BLaER1 (cell line): ENCODE measurements around the gene AMPD2.

ENCODE experiments used
- H3K27ac ChIP-seq: shearing (Covaris generic); formaldehyde crosslinking; 2 replicates; pipeline ENCODE4 v1.8.1; 2022
- H3K27me3 ChIP-seq: shearing (Covaris generic); formaldehyde crosslinking; 2 replicates; pipeline ENCODE4 v1.8.1; 2022
- H3K36me3 ChIP-seq: shearing (Covaris generic); formaldehyde crosslinking; 2 replicates; pipeline ENCODE4 v1.8.1; 2022
- H3K4me1 ChIP-seq: shearing (Covaris generic); formaldehyde crosslinking; 2 replicates; pipeline ENCODE4 v1.8.1; 2022
- H3K4me2 ChIP-seq: shearing (Covaris generic); formaldehyde crosslinking; 2 replicates; pipeline ENCODE4 v1.8.1; 2022
- H3K4me3 ChIP-seq: shearing (Covaris generic); formaldehyde crosslinking; 2 replicates; pipeline ENCODE4 v1.8.1; 2022
- H3K9ac ChIP-seq: shearing (Covaris generic); formaldehyde crosslinking; 2 replicates; pipeline ENCODE4 v1.8.1; 2022
- H3K9me3 ChIP-seq: shearing (Covaris generic); formaldehyde crosslinking; 2 replicates; pipeline ENCODE4 v1.8.1; 2022
- H4K20me1 ChIP-seq: shearing (Covaris generic); formaldehyde crosslinking; 2 replicates; pipeline ENCODE4 v1.8.1; 2022
- Cebpa-rat ChIP-seq: shearing (Covaris generic); IDR thresholded peaks from 2 replicates; pipeline ENCODE4 v1.8.1; 2022

The AMPD2 gene

DNA sequence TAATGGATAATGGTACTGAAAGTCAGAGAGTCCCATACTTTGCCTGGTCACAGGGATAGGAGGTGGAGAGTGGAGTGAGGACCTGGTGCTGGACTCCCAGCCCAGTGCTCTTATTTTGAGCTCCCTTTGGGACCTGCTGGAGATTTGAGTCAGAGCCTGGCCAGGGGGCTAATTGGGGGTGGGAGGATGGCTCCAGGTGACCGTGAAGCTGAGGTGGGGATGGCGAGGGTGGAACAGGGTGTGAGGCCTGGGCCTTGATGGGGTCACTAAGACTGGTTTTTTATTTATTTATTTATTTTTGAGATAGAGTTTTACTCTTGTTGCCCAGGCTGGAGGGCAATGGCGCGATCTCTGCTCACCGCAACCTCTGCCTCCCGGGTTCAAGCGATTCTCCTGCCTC, 17.8 kb downstream of the AMPD2 start:
- Histone ChIP-seq H3K4me1 (peaks cover 31% of the 10 kb centered on the region), H3K36me3 (0 out of 2 replicates have a peak, but pooled peaks cover 4% of the 10 kb centered on the region), H4K20me1 (no peaks in the 10 kb centered on the region), H3K27me3 (no peaks in the 10 kb centered on the region), H3K4me3 (no peak overlapping the region), H3K9ac (no peak overlapping the region), H3K9me3 (no peaks in the 10 kb centered on the region), H3K4me2 (no peak overlapping the region), H3K27ac (no peak overlapping the region)
- TF ChIP-seq Cebpa-rat = no peak

DNA sequence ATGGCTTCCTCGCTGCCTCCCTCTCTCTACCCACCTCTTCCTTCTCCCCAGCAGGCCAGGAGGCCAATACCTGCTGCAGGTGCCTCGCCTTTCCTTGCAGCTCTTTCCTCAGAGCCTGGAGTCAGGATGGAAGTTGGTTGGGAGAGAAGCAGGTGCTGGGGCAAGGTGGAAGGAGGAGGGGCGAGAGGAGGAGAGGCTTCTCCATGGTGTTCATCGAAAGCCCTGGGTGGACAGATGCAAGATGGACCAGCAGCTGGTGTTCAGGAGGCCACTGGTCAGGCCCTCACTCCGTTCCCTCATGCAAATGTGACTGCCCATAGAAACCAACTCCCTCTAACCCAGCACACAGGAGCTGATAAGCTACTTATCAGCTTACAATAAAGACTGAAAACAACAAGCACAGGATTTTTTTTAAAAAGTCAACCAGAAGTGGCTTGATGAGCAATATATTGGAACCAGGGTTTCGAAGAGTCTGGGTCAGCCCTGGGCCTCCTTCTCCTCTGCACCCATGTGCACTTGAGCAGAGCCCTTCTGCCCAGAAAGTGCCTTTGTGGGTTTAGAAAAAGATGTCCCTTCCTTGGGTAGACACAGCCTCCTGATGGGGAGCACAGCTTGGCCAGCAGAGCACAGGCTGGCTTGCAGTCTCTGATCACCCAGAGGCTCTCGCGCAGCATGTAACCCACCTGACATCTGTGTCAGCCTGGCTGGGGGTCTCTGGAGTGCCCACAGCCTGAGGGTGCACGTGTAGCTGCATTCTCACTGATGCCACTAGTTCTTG, 19.6 kb downstream of the AMPD2 start:
- H3K9ac ChIP-seq = no peak overlapping the region
- H3K4me1 ChIP-seq = peaks cover 41% of the 10 kb centered on the region
- TF ChIP-seq Cebpa-rat = no peak
- no peak overlapping the region for H3K4me2 ChIP-seq
- H3K27ac ChIP-seq = no peak overlapping the region
- no peaks in the 10 kb centered on the region for H4K20me1 ChIP-seq
- no peaks in the 10 kb centered on the region for H3K9me3 ChIP-seq
- H3K4me3 ChIP-seq = no peak overlapping the region
- no peaks in the 10 kb centered on the region for H3K36me3 ChIP-seq
- no peaks in the 10 kb centered on the region for H3K27me3 ChIP-seq

DNA sequence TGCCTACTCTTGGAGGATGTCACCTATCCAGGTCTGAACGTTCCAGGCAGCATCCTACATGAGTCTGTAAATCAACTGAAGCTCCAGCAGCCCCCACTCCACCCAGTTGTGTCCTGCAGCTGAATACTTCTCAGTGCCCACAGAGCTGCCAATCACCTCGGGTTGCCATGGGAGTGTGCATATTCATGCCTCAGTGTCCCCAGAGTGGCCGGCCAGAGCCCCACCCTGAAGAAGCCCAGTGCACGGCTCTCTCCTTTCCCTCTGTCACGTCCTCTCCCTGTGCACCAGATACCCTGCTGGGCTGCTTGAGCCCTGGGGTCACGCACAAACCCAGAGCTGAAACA, 20.2 kb downstream of the AMPD2 start:
- Histone ChIP-seq H3K9ac (no peak overlapping the region), H4K20me1 (no peaks in the 10 kb centered on the region), H3K36me3 (no peaks in the 10 kb centered on the region), H3K9me3 (no peaks in the 10 kb centered on the region), H3K27me3 (no peaks in the 10 kb centered on the region), H3K27ac (no peak overlapping the region), H3K4me2 (no peak overlapping the region), H3K4me3 (no peak overlapping the region), H3K4me1 (peaks cover 36% of the 10 kb centered on the region)
- no peak for TF ChIP-seq Cebpa-rat

DNA sequence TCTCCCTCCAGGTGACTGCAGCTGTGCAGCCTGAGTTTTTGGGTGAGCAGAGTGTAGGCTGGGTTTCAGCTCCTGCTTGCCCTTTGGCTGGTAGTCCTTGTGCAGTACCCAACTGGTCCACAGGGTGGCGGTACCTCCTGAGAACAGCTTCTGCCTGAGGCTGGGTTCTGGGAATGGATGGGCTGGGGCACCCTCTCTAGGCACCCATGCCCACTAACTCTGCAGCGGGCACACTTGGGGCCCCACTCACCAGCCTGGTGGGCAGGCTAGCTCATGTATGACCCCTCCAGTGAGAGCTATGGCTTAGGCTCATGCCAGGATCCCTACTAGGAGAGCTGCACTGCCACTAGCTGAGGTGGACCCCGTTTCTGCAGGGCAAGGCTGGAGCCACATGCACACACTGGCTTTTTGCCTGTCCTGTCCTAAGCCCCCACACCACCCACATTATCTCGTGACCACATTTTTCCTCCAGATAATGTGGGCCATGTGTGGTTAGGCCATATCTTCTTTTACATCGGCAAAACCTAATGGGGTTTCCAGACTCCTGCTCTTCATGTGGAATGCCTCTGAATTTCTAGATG, 20.7 kb downstream of the AMPD2 start:
- H3K27me3 ChIP-seq = no peaks in the 10 kb centered on the region
- H3K4me2 ChIP-seq = no peak overlapping the region
- no peaks in the 10 kb centered on the region for H3K36me3 ChIP-seq
- peaks cover 32% of the 10 kb centered on the region for H3K4me1 ChIP-seq
- no peak for TF ChIP-seq Cebpa-rat
- no peaks in the 10 kb centered on the region for H4K20me1 ChIP-seq
- H3K9ac ChIP-seq = no peak overlapping the region
- H3K27ac ChIP-seq = no peak overlapping the region
- H3K9me3 ChIP-seq = no peaks in the 10 kb centered on the region
- no peak overlapping the region for H3K4me3 ChIP-seq

DNA sequence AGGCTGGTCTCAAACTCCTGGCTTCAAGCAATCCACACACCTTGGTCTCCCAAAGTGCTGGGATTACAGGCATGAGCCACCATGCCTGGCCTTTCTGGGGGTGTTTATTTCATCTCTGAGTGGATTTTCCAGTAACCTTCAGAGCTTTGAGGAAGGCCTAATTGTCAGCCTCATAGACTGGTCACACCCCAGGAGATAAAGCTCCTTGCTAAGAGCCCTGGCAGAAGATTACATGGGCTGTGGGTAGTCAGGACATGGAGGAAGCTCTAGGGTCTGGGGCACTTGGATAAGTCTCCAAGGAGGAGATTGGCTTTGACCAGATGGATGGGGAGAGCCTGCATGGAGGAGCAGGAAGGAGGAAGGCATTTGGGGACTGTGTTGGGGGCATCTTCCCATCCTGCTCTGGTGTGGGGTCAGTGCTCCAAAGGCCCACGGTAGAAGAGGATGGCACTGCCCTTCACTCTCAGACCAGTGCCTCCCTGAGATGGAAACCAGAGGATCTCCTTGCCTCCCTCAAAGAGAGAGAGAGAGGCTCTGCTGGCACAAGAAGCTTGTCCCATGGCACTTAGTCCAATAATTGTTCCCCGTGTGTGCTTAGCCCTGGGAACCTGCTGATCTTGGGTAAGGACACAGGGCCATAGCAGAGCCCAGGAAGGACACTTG, 21.6 kb downstream of the AMPD2 start:
- Histone ChIP-seq H3K9me3 (no peaks in the 10 kb centered on the region), H3K4me1 (peaks cover 30% of the 10 kb centered on the region), H4K20me1 (no peaks in the 10 kb centered on the region), H3K9ac (no peak overlapping the region), H3K36me3 (no peaks in the 10 kb centered on the region), H3K27ac (no peak overlapping the region), H3K4me3 (no peak overlapping the region), H3K27me3 (no peaks in the 10 kb centered on the region), H3K4me2 (no peak overlapping the region)
- TF ChIP-seq Cebpa-rat = no peak

DNA sequence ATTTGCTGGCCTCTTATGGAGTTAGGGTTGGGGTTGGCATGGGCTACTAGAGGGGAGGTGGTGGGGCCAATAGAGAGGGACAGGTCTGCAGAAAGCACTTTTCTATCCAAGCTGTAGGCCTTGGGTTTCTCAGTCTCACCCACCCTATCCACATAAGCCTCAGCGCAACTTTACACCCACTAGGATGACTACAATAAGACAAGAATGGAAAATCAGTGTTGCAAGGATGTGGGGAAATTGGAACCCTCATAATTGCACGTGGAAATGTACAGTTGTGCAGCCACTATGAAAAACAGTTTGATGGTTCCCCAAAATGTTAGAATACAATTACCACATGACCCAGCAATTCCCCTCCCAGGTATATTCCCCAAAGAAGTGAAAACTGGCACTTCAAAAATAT, 22.2 kb downstream of the AMPD2 start:
- H3K9ac ChIP-seq = no peak overlapping the region
- H3K27ac ChIP-seq = no peak overlapping the region
- no peak overlapping the region for H3K4me2 ChIP-seq
- H4K20me1 ChIP-seq = no peaks in the 10 kb centered on the region
- no peak for TF ChIP-seq Cebpa-rat
- no peaks in the 10 kb centered on the region for H3K36me3 ChIP-seq
- peaks cover 24% of the 10 kb centered on the region for H3K4me1 ChIP-seq
- H3K4me3 ChIP-seq = no peak overlapping the region
- no peaks in the 10 kb centered on the region for H3K9me3 ChIP-seq
- H3K27me3 ChIP-seq = no peaks in the 10 kb centered on the region

DNA sequence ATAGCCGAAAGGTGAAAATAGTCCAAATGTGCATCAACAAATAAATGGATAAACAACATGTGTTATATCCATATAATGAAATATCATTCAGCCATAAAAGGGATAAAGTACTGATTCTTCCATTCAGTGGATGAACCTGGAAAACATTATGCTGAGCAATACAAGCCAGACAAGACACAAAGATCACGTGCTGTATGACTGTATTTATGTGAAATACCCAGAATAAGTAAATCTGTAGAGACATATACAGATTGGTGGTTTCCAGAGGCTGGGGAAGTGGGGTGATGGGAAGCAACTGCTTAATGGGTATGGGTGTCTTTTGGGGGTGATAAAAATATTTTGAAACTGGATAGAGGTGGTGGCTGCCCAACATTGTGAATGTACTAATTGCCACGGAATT, 23.0 kb downstream of the AMPD2 start:
- H3K36me3 ChIP-seq = no peaks in the 10 kb centered on the region
- no peak overlapping the region for H3K9ac ChIP-seq
- peak overlapping the region; percentile 67; the same call in 1 of the 2 replicates for H3K4me2 ChIP-seq
- no peak for TF ChIP-seq Cebpa-rat
- H3K27me3 ChIP-seq = no peaks in the 10 kb centered on the region
- H3K9me3 ChIP-seq = no peaks in the 10 kb centered on the region
- no peak overlapping the region for H3K4me3 ChIP-seq
- H3K27ac ChIP-seq = no peak overlapping the region
- peaks cover 24% of the 10 kb centered on the region for H3K4me1 ChIP-seq
- H4K20me1 ChIP-seq = no peaks in the 10 kb centered on the region

DNA sequence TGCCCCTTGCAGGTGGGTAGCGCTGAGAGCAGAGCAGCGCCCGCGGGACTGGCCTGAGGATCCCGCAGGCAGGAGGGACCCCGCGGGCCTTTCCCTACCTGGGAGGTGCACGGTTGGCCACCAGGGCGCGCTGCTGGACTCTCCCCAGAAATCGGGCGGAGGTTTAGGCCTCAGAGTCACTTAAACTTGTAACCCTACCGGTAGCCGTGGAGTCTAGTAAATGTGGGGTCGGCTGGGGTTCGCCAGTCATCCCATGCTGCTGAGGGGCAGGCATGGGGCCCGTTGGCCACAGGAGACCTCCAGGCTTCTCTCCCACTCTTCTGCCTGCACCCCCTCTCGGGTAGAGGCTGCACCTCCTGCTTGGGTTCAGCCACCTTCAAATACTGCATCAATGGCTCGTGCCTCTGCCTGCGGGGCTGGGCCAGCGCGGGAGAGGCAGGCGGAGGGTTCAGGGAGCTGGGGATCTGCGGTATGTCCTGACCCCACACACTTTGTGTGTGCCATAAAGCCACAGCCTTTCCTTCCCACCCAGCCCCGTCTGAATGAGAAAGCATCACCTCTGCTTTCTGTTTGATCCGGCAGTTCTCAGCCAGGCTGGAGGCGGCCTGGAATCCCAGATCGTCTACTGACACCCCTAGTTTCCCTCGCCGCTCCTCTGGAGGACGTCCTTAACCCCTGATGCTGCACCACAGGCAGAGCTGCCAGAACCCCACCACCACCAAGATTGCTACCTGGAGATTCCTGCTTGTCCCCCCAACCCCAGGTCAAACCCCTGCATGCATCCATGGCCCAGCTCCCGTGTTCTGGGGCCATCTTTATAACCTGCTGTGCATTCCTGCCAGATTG, 24.0 kb downstream of the AMPD2 start:
- Histone ChIP-seq H3K9me3 (no peaks in the 10 kb centered on the region), H3K27ac (peak overlapping the region; percentile 52; the same call in 1 of the 2 replicates), H3K4me3 (no peak overlapping the region), H4K20me1 (no peaks in the 10 kb centered on the region), H3K36me3 (no peaks in the 10 kb centered on the region), H3K9ac (peak overlapping the region; percentile 58), H3K4me1 (peaks cover 24% of the 10 kb centered on the region), H3K4me2 (peak overlapping the region; percentile 67), H3K27me3 (no peaks in the 10 kb centered on the region)
- TF ChIP-seq Cebpa-rat = no peak

DNA sequence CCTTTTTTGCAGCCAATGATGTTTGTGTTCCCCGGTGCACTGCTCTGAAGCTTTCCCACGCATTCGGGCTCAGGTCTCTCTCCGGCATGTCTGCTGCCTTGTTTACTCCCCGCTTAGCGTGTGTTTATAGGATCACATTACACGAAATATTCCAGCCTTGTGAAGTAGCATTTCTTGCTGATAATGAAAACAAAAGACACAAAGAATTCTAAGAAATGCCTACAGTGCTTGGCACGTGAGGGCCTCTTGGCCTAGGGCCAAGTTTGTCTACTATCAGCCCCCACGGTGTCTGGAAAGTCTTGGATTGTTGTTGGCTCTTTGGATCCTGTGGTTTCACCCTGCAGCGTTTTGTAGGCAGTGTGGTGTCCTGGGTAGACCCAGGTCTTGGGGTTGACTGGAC, 25.0 kb downstream of the AMPD2 start:
- Histone ChIP-seq H4K20me1 (no peaks in the 10 kb centered on the region), H3K9ac (no peak overlapping the region), H3K9me3 (no peaks in the 10 kb centered on the region), H3K36me3 (no peaks in the 10 kb centered on the region), H3K27me3 (no peaks in the 10 kb centered on the region), H3K4me3 (no peak overlapping the region), H3K27ac (no peak overlapping the region), H3K4me1 (peaks cover 24% of the 10 kb centered on the region), H3K4me2 (no peak overlapping the region)
- no peak for TF ChIP-seq Cebpa-rat
